SK-N-SH (cell line): Measurements from ENCODE around the gene ARL5A. TPM values are rescaled to one million over a fixed set of nuclear protein-coding genes. Genes with fewer than 3 reads are reported as not detected.

Experiments used
- CTCF ChIA-PET: fragments of 300-600, 350-600 bp; formaldehyde crosslinking; extraction: SDS; loops from one replicate; lab custom pipeline; 2021; lab: Yijun Ruan, JAX
- POLR2A ChIA-PET: fragments of 350-600 bp; sonication (Branson Sonifier 250); formaldehyde crosslinking; extraction: SDS; loops from one replicate; lab custom pipeline; 2020; ENCODE audit warnings: antibody characterized with exemption, inconsistent platforms; lab: Yijun Ruan, JAX
- DNase-seq: peaks from one replicate; pipeline ENCODE4 v3.0.0; 2012
- H2AFZ ChIP-seq: fragments of 200-600 bp; sonication (generic); 2 replicates; pipeline ENCODE4 v1.8.1; 2016; ENCODE audit warnings: antibody characterized with exemption, mild to moderate bottlenecking, low read depth
- H3F3A ChIP-seq: fragments of 200-600 bp; sonication (generic); replicated peaks from 2 replicates; pipeline ENCODE3; 2016; ENCODE audit warnings: antibody characterized with exemption, mild to moderate bottlenecking; ENCODE audit not compliant: insufficient read depth
- H3K27ac ChIP-seq, 2 experiments: fragments of 200-500 bp in 1 of 2; fragments of 200-600 bp in 1 of 2; sonication (Bioruptor generic) in 1 of 2; sonication (generic), shearing (Covaris generic) in 1 of 2; 2 replicates each; pipeline versions ENCODE4 v1.5.1 to v1.6.1; 2014 to 2016; ENCODE audit warnings: low read depth in 2 of 2, inconsistent platforms in 1 of 2, low read length in 1 of 2, mild to moderate bottlenecking in 1 of 2, mixed read lengths in 1 of 2
- H3K27me3 ChIP-seq: fragments of 200-600 bp; sonication (generic), shearing (Covaris generic); 2 replicates; pipeline ENCODE4 v1.6.1; 2016; ENCODE audit warnings: mixed run types; ENCODE audit not compliant: insufficient read depth
- H3K36me3 ChIP-seq, 2 experiments: fragments of 200-500 bp in 1 of 2; fragments of 200-600 bp in 1 of 2; sonication (Bioruptor generic) in 1 of 2; sonication (generic) in 1 of 2; replicated peaks in 1 of 2; 2 replicates each; pipeline versions ENCODE3 to v1.5.1; 2014 to 2016; ENCODE audit warnings: low read length in 1 of 2, mild to moderate bottlenecking in 1 of 2; ENCODE audit not compliant: insufficient read depth in 2 of 2, control insufficient read depth in 1 of 2
- H3K4me1 ChIP-seq, 2 experiments: fragments of 200-500 bp in 1 of 2; fragments of 200-600 bp in 1 of 2; sonication (Bioruptor generic) in 1 of 2; sonication (generic), shearing (Covaris generic) in 1 of 2; 2 replicates each; pipeline versions ENCODE4 v1.5.1 to v1.6.1; 2014 to 2016; ENCODE audit warnings: low read depth in 1 of 2, low read length in 1 of 2, mixed run types in 1 of 2; ENCODE audit not compliant: insufficient read depth in 2 of 2, control insufficient read depth in 1 of 2
- H3K4me2 ChIP-seq: fragments of 200-600 bp; sonication (generic), shearing (Covaris generic); 2 replicates; pipeline ENCODE4 v1.6.1; 2017; ENCODE audit warnings: mixed run types
- H3K4me3 ChIP-seq, 2 experiments: fragments of 200-500 bp in 1 of 2; fragments of 200-600 bp in 1 of 2; sonication (Bioruptor generic) in 1 of 2; sonication (generic), shearing (Covaris generic) in 1 of 2; 2 replicates each; pipeline versions ENCODE4 v1.5.1 to v1.8.1; 2014 to 2016; ENCODE audit warnings: low read depth in 2 of 2, inconsistent platforms in 1 of 2, low read length in 1 of 2, mild to moderate bottlenecking in 1 of 2, mixed read lengths in 1 of 2, moderate library complexity in 1 of 2
- H3K79me2 ChIP-seq: fragments of 200-600 bp; sonication (generic); 2 replicates; pipeline ENCODE4 v1.8.1; 2017; ENCODE audit warnings: mild to moderate bottlenecking; ENCODE audit not compliant: insufficient read depth
- H3K9ac ChIP-seq: fragments of 200-600 bp; sonication (generic); 2 replicates; pipeline ENCODE4 v1.6.1; 2017; ENCODE audit warnings: mixed run types
- H3K9me2 ChIP-seq: fragments of 200-600 bp; sonication (generic); 2 replicates; pipeline ENCODE4 v1.6.1; 2017; ENCODE audit warnings: mixed run types
- H3K9me3 ChIP-seq: fragments of 200-600 bp; sonication (generic); 2 replicates; pipeline ENCODE4 v1.6.1; 2017; ENCODE audit warnings: mixed run types, mild to moderate bottlenecking, moderate library complexity
- H4K20me1 ChIP-seq: fragments of 200-600 bp; sonication (generic); 2 replicates; pipeline ENCODE4 v1.6.1; 2017; ENCODE audit warnings: mild to moderate bottlenecking, mixed run types; ENCODE audit not compliant: insufficient read depth
- FOXJ3 ChIP-seq: sonication (generic); formaldehyde crosslinking; IDR thresholded peaks from 2 replicates; pipeline ENCODE4 v1.5.1; 2020; ENCODE audit warnings: mild to moderate bottlenecking, missing genetic modification reagents
- IRF3 ChIP-seq: fragments of 150-350 bp; IDR thresholded peaks from 2 replicates; pipeline ENCODE4 v1.6.1; 2016; ENCODE audit warnings: mild to moderate bottlenecking, low read depth, low read length
- MXI1 ChIP-seq: IDR thresholded peaks from 2 replicates; pipeline ENCODE4 v1.6.1; 2012; ENCODE audit warnings: mild to moderate bottlenecking, low read depth, low read length, improper control_type of control experiment
- RFX5 ChIP-seq: IDR thresholded peaks from 2 replicates; pipeline ENCODE4 v1.6.1; 2012; ENCODE audit warnings: mild to moderate bottlenecking, improper control_type of control experiment, low read length
- WGBS: methylation state at CpG from one replicate; pipeline ENCODE4 v1.1.6; 2017; ENCODE audit warnings: low lambda C conversion rate; 5-methylcytosine and 5-hydroxymethylcytosine counted together
- polyA plus RNA-seq, 3 experiments: library from polyadenylated mRNA; depleted of rRNA; stranded (reverse); fragments of >200 nt; gene quantifications; 2 replicates each; pipeline ENCODE4 v1.2.3, GENCODE V29; 2012
- TF ChIP-seq, protein P1 (sequence below): IDR thresholded peaks from 2 replicates; pipeline ENCODE4 v1.4.0; 2012; ENCODE audit warnings: low read depth, borderline replicate concordance
- TF ChIP-seq, protein P2 (sequence below): fragments of 150-350 bp; IDR thresholded peaks from 2 replicates; pipeline ENCODE4 v1.6.1; 2017; ENCODE audit warnings: antibody characterized with exemption, low read length, low read depth, borderline replicate concordance

The ARL5A gene
- polyA plus RNA-seq, 1 of the 3 experiments (the other 2 are of a cell fraction), result 8.2 TPM

DNA sequence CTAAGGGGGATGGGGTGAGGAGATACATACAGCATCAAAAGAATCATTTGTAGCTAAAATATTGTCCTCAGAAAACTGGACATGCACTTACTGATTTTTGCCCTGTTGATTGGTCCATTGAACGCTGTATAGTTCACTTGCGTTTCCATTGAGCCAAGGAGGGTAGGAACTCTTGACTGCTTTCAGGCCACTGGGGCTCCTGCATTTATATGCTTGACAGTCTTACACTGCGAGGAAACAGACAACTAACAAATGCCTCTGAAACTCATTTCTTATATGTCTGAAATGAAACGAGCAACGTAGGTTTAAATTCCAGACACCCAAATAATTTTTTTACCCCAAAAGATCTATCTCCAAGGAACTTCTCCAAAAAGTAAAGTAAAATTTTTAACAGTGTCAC, 42.1 kb downstream of the ARL5A start:
- ChIA-PET CTCF (interaction anchor here (2.2 kb wide), 1 partner anchor 239 kb away, joined by 8 read pairs; no protein-coding TSS in a partner anchor), POLR2A (no interaction called here)
- no peak overlapping the region for H3K27ac ChIP-seq
- 96% methylated on average over 5 of the region's 5 CpGs for WGBS
- H3K27me3 ChIP-seq, result no peaks in the 10 kb centered on the region
- H3K79me2 ChIP-seq, result no peaks in the 10 kb centered on the region
- no peaks in the 10 kb centered on the region for H3K9me2 ChIP-seq
- peaks cover 19 to 20% of the 10 kb centered on the region in 2 experiments for H3K36me3 ChIP-seq
- no peak overlapping the region for H3K4me3 ChIP-seq
- H4K20me1 ChIP-seq, result no peaks in the 10 kb centered on the region
- DNase-seq, result no peak
- TF ChIP-seq IRF3 (no peak), MXI1 (no peak)
- TF ChIP-seq, protein P1, sequence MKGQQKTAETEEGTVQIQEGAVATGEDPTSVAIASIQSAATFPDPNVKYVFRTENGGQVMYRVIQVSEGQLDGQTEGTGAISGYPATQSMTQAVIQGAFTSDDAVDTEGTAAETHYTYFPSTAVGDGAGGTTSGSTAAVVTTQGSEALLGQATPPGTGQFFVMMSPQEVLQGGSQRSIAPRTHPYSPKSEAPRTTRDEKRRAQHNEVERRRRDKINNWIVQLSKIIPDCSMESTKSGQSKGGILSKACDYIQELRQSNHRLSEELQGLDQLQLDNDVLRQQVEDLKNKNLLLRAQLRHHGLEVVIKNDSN, result no peak
- H3K9ac ChIP-seq, result no peak overlapping the region
- no peaks in the 10 kb centered on the region for H3K9me3 ChIP-seq
- H3K4me2 ChIP-seq, result no peak overlapping the region
- H2AFZ ChIP-seq, result no peak overlapping the region
- H3K4me1 ChIP-seq, result no peaks in the 10 kb centered on the region
- no peaks in the 10 kb centered on the region for H3F3A ChIP-seq

GRCh38 chr2:151783133-151783520, 45.1 kb downstream of the ARL5A start:
- Histone ChIP-seq H3K4me1 (no peaks in the 10 kb centered on the region), H3K79me2 (no peaks in the 10 kb centered on the region), H3F3A (no peaks in the 10 kb centered on the region), H3K27me3 (no peaks in the 10 kb centered on the region), H2AFZ (no peak overlapping the region), H4K20me1 (no peaks in the 10 kb centered on the region), H3K4me3 (no peak overlapping the region), H3K36me3 (peaks cover 8 to 19% of the 10 kb centered on the region in 2 experiments), H3K4me2 (no peak overlapping the region), H3K9me2 (no peaks in the 10 kb centered on the region), H3K27ac (no peak overlapping the region), H3K9me3 (no peaks in the 10 kb centered on the region), H3K9ac (no peak overlapping the region)
- WGBS, result 94% methylated on average over 2 of the region's 2 CpGs
- CTCF ChIA-PET, result interaction anchor here (1.6 kb wide), 1 partner anchor 242 kb away, joined by 5 read pairs; no protein-coding TSS in a partner anchor
- no peak for DNase-seq
- no peak for TF ChIP-seq MXI1
- TF ChIP-seq, protein P2, sequence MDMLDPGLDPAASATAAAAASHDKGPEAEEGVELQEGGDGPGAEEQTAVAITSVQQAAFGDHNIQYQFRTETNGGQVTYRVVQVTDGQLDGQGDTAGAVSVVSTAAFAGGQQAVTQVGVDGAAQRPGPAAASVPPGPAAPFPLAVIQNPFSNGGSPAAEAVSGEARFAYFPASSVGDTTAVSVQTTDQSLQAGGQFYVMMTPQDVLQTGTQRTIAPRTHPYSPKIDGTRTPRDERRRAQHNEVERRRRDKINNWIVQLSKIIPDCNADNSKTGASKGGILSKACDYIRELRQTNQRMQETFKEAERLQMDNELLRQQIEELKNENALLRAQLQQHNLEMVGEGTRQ, result no peak
- no peak for TF ChIP-seq RFX5
- no peak for TF ChIP-seq FOXJ3 (CRISPR knock-in tag)
- POLR2A ChIA-PET, result no interaction called here
